GM12878 (cell line): Measurements from ENCODE around the gene DNMBP. TPM values are rescaled to one million over a fixed set of nuclear protein-coding genes. Genes with fewer than 3 reads are reported as not detected.

Source experiments
- ATAC-seq: fragments of 200-7000 bp; cut with Tn5 transposase; 3 replicates; pipeline ENCODE4 v1.9.1; 2020; ENCODE audit warnings: mild to moderate bottlenecking, moderate library complexity
- BruUV-seq: library from RNA; stranded (reverse); fragments of 400-500 nt; replicated peaks from 2 replicates; lab custom pipeline; 2021; lab: Mats Ljungman, UMichigan
- CTCF ChIA-PET: fragments of 300-600 bp; sonication (Branson Sonifier 250); formaldehyde crosslinking; extraction: SDS; loops from one replicate; lab custom pipeline; 2021; ENCODE audit warnings: inconsistent platforms; lab: Yijun Ruan, JAX
- POLR2A ChIA-PET: fragments of 350-600 bp; formaldehyde crosslinking; extraction: SDS; loops from one replicate; lab custom pipeline; 2021; ENCODE audit warnings: inconsistent platforms; lab: Charles Lee
- RAD21 ChIA-PET: fragments of 300-600 bp; sonication (Branson Sonifier 250); formaldehyde crosslinking; loops from one replicate; lab custom pipeline; 2023; ENCODE audit warnings: antibody characterized with exemption; ENCODE audit not compliant: unreplicated experiment; lab: Charles Lee
- SMC1A ChIA-PET: fragments of 300-600 bp; sonication (Branson Sonifier 250); formaldehyde crosslinking; loops from one replicate; lab custom pipeline; 2023; ENCODE audit not compliant: unreplicated experiment, uncharacterized antibody; lab: Charles Lee
- DNase-seq: peaks from one replicate; pipeline ENCODE4 v3.0.0-alpha.2; 2011; ENCODE audit warnings: low read depth, low spot score
- FAIRE-seq: peaks from 3 replicates; lab custom pipeline; 2011; peaks lifted over from hg19 to GRCh38; lab: Jason Lieb, UNC
- H2AFZ ChIP-seq: 2 replicates; pipeline ENCODE4 v1.6.0; 2011; ENCODE audit warnings: low read depth, low read length, control low read depth; ENCODE audit not compliant: control insufficient read depth
- H3K27ac ChIP-seq: 2 replicates; pipeline ENCODE4 v1.5.1; 2011; ENCODE audit warnings: control low read depth; ENCODE audit not compliant: control insufficient read depth, insufficient read depth
- H3K27me3 ChIP-seq, 2 experiments: replicated peaks in 1 of 2; 2 replicates each; pipeline versions ENCODE4 v1.6.0 to v1.6.1; 2011; ENCODE audit warnings: low read length in 1 of 2; ENCODE audit not compliant: control insufficient read depth in 2 of 2, insufficient read depth in 2 of 2
- H3K36me3 ChIP-seq, 2 experiments: 2 replicates each; pipeline ENCODE4 v1.5.1; 2011; ENCODE audit warnings: low read length in 1 of 2; ENCODE audit not compliant: control insufficient read depth in 2 of 2, insufficient read depth in 2 of 2
- H3K4me1 ChIP-seq: 2 replicates; pipeline ENCODE4 v1.6.1; 2011; ENCODE audit warnings: mild to moderate bottlenecking, low read length, moderate library complexity, mixed read lengths; ENCODE audit not compliant: control insufficient read depth, insufficient read depth
- H3K4me2 ChIP-seq: 2 replicates; pipeline ENCODE4 v1.6.0; 2011; ENCODE audit warnings: control low read depth; ENCODE audit not compliant: control insufficient read depth, insufficient read depth
- H3K4me3 ChIP-seq: fragments of 200-600 bp; sonication (generic); 2 replicates; pipeline ENCODE4 v1.5.1; 2016
- H3K79me2 ChIP-seq: 2 replicates; pipeline ENCODE4 v1.6.0; 2011; ENCODE audit warnings: low read length; ENCODE audit not compliant: control insufficient read depth, insufficient read depth
- H3K9ac ChIP-seq: 2 replicates; pipeline ENCODE4 v1.8.0; 2011; ENCODE audit warnings: low read length, control low read depth, mixed read lengths; ENCODE audit not compliant: control insufficient read depth, insufficient read depth
- H3K9me3 ChIP-seq: replicated peaks from 3 replicates; pipeline ENCODE4 v1.5.1; 2011; ENCODE audit warnings: mild to moderate bottlenecking, low read length; ENCODE audit not compliant: control insufficient read depth, insufficient read depth
- H4K20me1 ChIP-seq: 2 replicates; pipeline ENCODE4 v1.6.0; 2011; ENCODE audit not compliant: control insufficient read depth, insufficient read depth
- ESRRA ChIP-seq: IDR thresholded peaks from 2 replicates; pipeline ENCODE4 v1.6.1; 2012; ENCODE audit warnings: mild to moderate bottlenecking, low read length, improper control_type of control experiment
- MYC ChIP-seq: IDR thresholded peaks from 2 replicates; pipeline ENCODE4 v1.6.1; 2011; ENCODE audit warnings: mild to moderate bottlenecking, low read length, moderate library complexity, inconsistent platforms; ENCODE audit not compliant: insufficient read depth, insufficient replicate concordance, insufficient read length, severe bottlenecking
- NR2F1 ChIP-seq: fragments of 450-650 bp; conservative IDR thresholded peaks from 2 replicates; pipeline ENCODE4 v1.6.1; 2017; ENCODE audit warnings: mild to moderate bottlenecking
- NRF1 ChIP-seq: conservative IDR thresholded peaks from 2 replicates; pipeline ENCODE4 v1.6.1; 2011; ENCODE audit warnings: mild to moderate bottlenecking, low read depth, low read length, improper control_type of control experiment
- RAD21 ChIP-seq: IDR thresholded peaks from 2 replicates; pipeline ENCODE4 v1.6.1; 2011; ENCODE audit warnings: mild to moderate bottlenecking, low read depth, low read length, moderate library complexity; ENCODE audit not compliant: insufficient read depth
- RUNX3 ChIP-seq: IDR thresholded peaks from 2 replicates; pipeline ENCODE4 v1.6.1; 2012; ENCODE audit warnings: low read length, inconsistent platforms
- STAT3 ChIP-seq: IDR thresholded peaks from 2 replicates; pipeline ENCODE4 v1.6.1; 2011; ENCODE audit warnings: low read depth, low read length, improper control_type of control experiment
- ZNF622 ChIP-seq: fragments of 450-650 bp; IDR thresholded peaks from 2 replicates; pipeline ENCODE4 v1.6.1; 2017; ENCODE audit warnings: mild to moderate bottlenecking, inconsistent platforms
- WGBS: methylation state at CpG from one replicate; pipeline ENCODE4 v1.1.6; 2016; ENCODE audit warnings: low lambda C conversion rate; ENCODE audit not compliant: insufficient replicate concordance, insufficient coverage; ENCODE audit errors: missing lambda C conversion rate; 5-methylcytosine and 5-hydroxymethylcytosine counted together
- in situ Hi-C: fragments of 300-500 bp; cut with MboI; formaldehyde crosslinking; loops from 9 replicates; pipeline ENCODE4 v1.14.3; 2018; ENCODE audit warnings: mixed read lengths
- intact Hi-C: fragments of 100-400 bp; cut with micrococcal nuclease; formaldehyde crosslinking; loops from one replicate; pipeline ENCODE4 v1.14.2; 2022; ENCODE audit not compliant: unreplicated experiment
- polyA plus RNA-seq, 11 experiments: library from polyadenylated mRNA; depleted of rRNA in 4 of 11; unstranded in 6 of 11; stranded (reverse) in 5 of 11; fragments of >200 nt; fragmentation: Nextera tagmentation in 4 of 11; fragmentation: Illumina TruSeq in 1 of 11; extraction: Ambion mirVana in 4 of 11; extraction: Trizol in 1 of 11; gene quantifications; 1 replicate in 1 of 11; 2 replicates in 10 of 11; pipeline versions ENCODE4 v1.2.1 to v1.2.3, GENCODE V29; 2011 to 2016; ENCODE audit warnings: inconsistent platforms in 2 of 11, missing spikeins in 2 of 11, low read depth in 1 of 11
- total RNA-seq, 4 experiments: library from RNA; depleted of rRNA in 3 of 4; stranded (reverse); fragments of >200 nt in 3 of 4; fragmentation: Illumina TruSeq in 1 of 4; extraction: Trizol in 1 of 4; gene quantifications; 2 replicates each; pipeline versions ENCODE4 v1.2.1 to v1.2.3, GENCODE V29; 2013 to 2021
- TF ChIP-seq, protein P1 (sequence below): fragments of 450-650 bp; conservative IDR thresholded peaks from 2 replicates; pipeline ENCODE4 v1.6.1; 2017; ENCODE audit warnings: mild to moderate bottlenecking, moderate library complexity

DNMBP gene
- total and polyA plus RNA-seq, 10 of the 15 experiments (the other 5 are each of a cell fraction or from before 2014, with no cell fraction given), result 7.1 to 45.0 (median 22.0) TPM

DNA sequence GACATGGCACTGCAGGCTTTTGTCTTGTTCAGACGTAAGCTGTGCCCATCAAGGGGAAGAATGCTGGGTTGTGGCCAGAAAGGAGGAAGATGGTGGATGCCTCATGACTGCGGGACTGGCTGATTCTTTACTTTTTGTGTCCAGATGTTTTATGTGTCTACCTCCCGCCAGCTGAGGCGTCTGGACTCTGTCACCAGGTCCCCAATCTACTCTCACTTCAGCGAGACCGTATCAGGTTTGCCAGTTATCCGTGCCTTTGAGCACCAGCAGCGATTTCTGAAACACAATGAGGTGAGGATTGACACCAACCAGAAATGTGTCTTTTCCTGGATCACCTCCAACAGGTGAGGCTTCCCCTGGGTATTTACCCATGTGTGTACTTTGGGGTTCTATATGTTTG, 173.8 kb downstream of the DNMBP start:
- TF ChIP-seq RUNX3 (no peak), MYC (no peak), STAT3 (no peak), NRF1 (no peak), RAD21 (no peak), ESRRA (no peak), NR2F1 (no peak), ZNF622 (no peak)
- TF ChIP-seq, protein P1, sequence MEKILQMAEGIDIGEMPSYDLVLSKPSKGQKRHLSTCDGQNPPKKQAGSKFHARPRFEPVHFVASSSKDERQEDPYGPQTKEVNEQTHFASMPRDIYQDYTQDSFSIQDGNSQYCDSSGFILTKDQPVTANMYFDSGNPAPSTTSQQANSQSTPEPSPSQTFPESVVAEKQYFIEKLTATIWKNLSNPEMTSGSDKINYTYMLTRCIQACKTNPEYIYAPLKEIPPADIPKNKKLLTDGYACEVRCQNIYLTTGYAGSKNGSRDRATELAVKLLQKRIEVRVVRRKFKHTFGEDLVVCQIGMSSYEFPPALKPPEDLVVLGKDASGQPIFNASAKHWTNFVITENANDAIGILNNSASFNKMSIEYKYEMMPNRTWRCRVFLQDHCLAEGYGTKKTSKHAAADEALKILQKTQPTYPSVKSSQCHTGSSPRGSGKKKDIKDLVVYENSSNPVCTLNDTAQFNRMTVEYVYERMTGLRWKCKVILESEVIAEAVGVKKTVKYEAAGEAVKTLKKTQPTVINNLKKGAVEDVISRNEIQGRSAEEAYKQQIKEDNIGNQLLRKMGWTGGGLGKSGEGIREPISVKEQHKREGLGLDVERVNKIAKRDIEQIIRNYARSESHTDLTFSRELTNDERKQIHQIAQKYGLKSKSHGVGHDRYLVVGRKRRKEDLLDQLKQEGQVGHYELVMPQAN, result no peak
- Histone ChIP-seq H3K9ac (no peak overlapping the region), H4K20me1 (no peaks in the 10 kb centered on the region), H3K9me3 (no peaks in the 10 kb centered on the region), H2AFZ (no peak overlapping the region), H3K27me3 (no peaks in the 10 kb centered on the region; a peak in 1 of 4 replicates), H3K4me2 (no peak overlapping the region), H3K79me2 (no peaks in the 10 kb centered on the region), H3K4me1 (no peaks in the 10 kb centered on the region), H3K4me3 (no peak overlapping the region), H3K27ac (no peak overlapping the region), H3K36me3 (no peaks in the 10 kb centered on the region)
- BruUV-seq, result no TSS peak
- ChIA-PET RAD21 (interaction anchor here (1.0 kb wide), 1 partner anchor 10 kb away, joined by 5 read pairs; no protein-coding TSS in a partner anchor), CTCF (interaction anchor here (1.2 kb wide), 1 partner anchor 9 kb away, joined by 6 read pairs; no protein-coding TSS in a partner anchor), SMC1A (no interaction called here), POLR2A (no interaction called here)
- DNase-seq (no peak), ATAC-seq (no peak), FAIRE-seq (no peak)
- WGBS, result 68% methylated on average over 8 of the region's 8 CpGs
- in situ Hi-C loops, result no loop called here
- intact Hi-C loops, result no loop called here
